Activated naive CD8-positive, alpha-beta T cell treated with anti-CD3 and anti-CD28 coated beads, Interleukin-2, amount 50 U/mL, for 24 hours (primary cell): ENCODE measurements around the gene APOBEC3F.
A peak's percentile ranks its signal among the peaks of the same experiment; 100 is the strongest.
"Not testable (repeated sequence)": the region's sequence is repeated elsewhere in the genome, so short reads cannot be mapped to it uniquely, and the experiment has no call there.

Source experiments
- ATAC-seq: fragments of 150-1000 bp; cut with Tn5 transposase; one replicate; pipeline ENCODE4 v1.10.0; 2021
- DNase-seq: peaks from one replicate; pipeline ENCODE4 v3.0.0; 2021
- H3K27ac Mint-ChIP-seq: one replicate; pipeline ENCODE4 v1.8.0; 2021; ENCODE audit warnings: mild to moderate bottlenecking, mixed read lengths
- H3K27me3 Mint-ChIP-seq: one replicate; pipeline ENCODE4 v1.8.0; 2021; ENCODE audit warnings: mixed read lengths
- H3K36me3 Mint-ChIP-seq: one replicate; pipeline ENCODE4 v1.8.0; 2021; ENCODE audit warnings: low read depth, mixed read lengths
- H3K4me1 Mint-ChIP-seq: one replicate; pipeline ENCODE4 v1.8.0; 2021; ENCODE audit warnings: mixed read lengths
- H3K4me3 Mint-ChIP-seq: one replicate; pipeline ENCODE4 v1.8.0; 2021; ENCODE audit warnings: mild to moderate bottlenecking, moderate library complexity, mixed read lengths
- H3K9me3 Mint-ChIP-seq: one replicate; pipeline ENCODE4 v1.8.0; 2021; ENCODE audit warnings: mixed read lengths

Gene APOBEC3F

DNA sequence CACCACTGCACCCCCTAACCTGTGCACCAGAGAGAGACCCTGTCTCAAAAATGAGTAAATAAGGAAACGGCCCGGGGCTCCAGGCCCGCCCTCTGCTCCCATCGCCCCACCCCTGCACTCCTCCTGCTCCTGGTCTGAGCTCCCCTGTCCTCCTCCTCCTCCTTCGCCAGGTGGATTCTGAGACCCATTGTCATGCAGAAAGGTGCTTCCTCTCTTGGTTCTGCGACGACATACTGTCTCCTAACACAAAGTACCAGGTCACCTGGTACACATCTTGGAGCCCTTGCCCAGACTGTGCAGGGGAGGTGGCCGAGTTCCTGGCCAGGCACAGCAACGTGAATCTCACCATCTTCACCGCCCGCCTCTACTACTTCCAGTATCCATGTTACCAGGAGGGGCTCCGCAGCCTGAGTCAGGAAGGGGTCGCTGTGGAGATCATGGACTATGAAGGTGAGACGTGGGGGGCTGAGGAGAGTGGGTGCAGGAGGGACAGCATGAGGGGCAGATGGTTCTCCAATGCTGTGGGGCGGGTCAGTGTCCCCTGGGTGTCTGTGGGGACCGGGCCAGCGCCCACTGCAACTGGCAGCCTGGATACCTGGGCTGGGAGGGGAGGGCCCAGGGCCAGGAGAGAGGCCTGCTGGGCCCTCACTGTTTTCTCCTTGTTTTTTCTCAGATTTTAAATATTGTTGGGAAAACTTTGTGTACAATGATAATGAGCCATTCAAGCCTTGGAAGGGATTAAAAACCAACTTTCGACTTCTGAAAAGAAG, 22.9 kb upstream of the APOBEC3F start:
- Mint-ChIP-seq H3K9me3 (no peaks in the 10 kb centered on the region), H3K27ac (peak overlapping the region; percentile 46), H3K36me3 (peaks cover 18% of the 10 kb centered on the region), H3K4me3 (peak overlapping the region; percentile 47), H3K4me1 (peaks cover 56% of the 10 kb centered on the region), H3K27me3 (no peaks in the 10 kb centered on the region)
- DNase-seq (no peak), ATAC-seq (no peak)

DNA sequence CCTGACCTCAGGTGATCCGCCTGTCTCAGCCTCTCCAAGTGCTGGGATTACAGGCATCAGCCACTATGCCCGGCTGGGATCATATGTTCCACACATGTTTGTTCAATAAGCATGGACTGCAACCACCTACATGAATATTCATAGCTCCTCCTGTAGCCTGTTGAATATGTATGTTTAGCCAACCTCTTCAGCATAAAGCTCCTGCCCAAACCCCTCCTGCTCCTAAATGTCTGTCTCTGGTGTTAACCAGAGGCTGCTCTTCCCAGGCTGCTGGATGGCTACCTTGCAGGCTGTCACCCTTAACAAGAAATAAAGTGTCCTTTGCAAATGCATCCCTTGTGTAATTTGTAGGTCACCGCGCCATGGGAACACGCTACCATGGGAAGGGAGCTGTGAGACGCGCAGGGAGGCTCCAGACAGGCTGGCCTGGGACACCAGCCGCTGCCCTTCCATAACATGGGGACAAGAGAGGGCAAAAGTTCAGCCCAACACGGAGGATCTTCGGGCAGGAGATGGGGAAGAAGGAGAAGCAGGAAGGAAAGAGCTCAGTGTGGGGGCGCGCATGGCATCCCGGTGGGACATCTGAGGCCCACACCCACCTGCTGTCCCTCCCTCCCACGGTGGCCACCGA, 20.5 kb upstream of the APOBEC3F start:
- not testable (repeated sequence) for H3K9me3 Mint-ChIP-seq, H3K27me3 Mint-ChIP-seq, DNase-seq, ATAC-seq
- H3K4me1 Mint-ChIP-seq = peaks cover 54% of the 10 kb centered on the region
- peak overlapping the region; percentile 87 for H3K27ac Mint-ChIP-seq
- H3K36me3 Mint-ChIP-seq = peaks cover 29% of the 10 kb centered on the region
- H3K4me3 Mint-ChIP-seq = peak overlapping the region; percentile 94

DNA sequence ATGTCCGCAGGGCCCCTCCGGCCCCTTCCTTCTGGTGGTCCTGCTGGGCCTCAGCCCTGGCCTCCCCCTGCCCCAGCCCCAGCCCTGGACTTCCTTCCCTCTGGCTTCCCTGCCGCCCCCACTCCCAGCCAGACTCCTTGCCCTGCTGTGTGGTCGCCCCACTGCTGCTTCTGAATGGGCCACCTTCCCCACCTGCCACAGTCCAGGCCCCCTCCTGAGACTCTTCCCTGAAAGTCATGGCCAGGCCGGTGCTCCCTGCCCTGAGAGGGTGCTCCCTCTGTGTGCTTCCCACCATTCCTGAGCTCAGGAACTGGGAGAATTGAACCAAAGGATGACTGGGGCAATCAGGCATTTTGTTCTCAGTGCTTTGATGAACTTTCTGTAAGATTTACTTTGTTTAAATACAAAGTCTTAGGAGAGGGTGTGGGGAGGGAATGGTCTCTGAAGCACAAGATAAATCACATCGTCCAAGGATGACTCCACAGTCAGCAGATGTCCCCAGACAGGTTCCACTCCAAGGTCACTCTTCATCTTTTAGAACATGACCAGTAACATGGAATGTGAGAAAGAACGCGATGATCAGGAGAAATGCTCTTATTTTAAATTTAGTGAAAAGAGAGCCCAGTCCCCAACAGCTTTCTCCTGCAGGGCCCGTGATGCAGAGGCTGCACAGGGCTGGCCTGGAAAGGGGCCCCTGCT, 19.0 kb upstream of the APOBEC3F start:
- H3K9me3 Mint-ChIP-seq = no peaks in the 10 kb centered on the region
- DNase-seq (no peak), ATAC-seq (no peak)
- peaks cover 54% of the 10 kb centered on the region for H3K4me1 Mint-ChIP-seq
- H3K27me3 Mint-ChIP-seq = no peaks in the 10 kb centered on the region
- H3K27ac Mint-ChIP-seq = peak overlapping the region; percentile 95
- peak overlapping the region; percentile 94 for H3K4me3 Mint-ChIP-seq
- peaks cover 30% of the 10 kb centered on the region for H3K36me3 Mint-ChIP-seq

DNA sequence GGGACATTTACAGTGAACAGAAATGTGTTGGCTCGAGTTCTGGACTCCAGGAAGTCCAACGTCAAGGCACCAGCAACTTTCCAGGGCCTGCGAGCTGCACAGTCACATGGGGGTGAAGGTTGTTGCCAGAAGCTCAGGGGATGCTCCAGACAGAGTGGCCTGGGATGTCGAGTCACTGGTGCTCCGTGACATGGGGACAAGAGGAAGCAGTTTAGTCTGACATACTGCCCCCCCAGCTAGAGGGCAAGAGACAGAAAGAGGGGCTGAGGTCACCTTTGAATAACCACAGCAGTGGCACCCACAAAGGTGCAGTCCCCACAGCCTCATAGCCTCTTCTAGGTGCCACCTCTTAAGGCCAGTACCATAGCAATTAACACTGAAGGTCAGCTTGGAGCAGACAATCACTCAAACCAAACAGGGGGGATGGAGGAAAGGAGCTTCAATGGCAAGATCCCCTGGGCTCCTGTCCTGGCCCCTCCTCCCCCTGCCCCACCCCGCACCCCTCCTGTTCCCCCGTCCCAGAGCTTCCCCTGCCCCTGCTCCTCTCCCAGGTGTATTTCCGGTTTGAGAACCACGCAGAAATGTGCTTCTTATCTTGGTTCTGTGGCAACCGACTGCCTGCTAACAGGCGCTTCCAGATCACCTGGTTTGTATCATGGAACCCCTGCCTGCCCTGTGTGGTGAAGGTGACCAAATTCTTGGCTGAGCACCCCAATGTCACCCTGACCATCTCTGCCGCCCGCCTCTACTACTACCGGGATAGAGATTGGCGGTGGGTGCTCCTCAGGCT, 15.9 kb upstream of the APOBEC3F start:
- ATAC-seq (no peak), DNase-seq (no peak)
- Mint-ChIP-seq H3K4me1 (peaks cover 52% of the 10 kb centered on the region), H3K27me3 (no peaks in the 10 kb centered on the region), H3K36me3 (peaks cover 22% of the 10 kb centered on the region), H3K9me3 (no peaks in the 10 kb centered on the region), H3K27ac (peak overlapping the region; percentile 21), H3K4me3 (peak overlapping the region; percentile 48)

DNA sequence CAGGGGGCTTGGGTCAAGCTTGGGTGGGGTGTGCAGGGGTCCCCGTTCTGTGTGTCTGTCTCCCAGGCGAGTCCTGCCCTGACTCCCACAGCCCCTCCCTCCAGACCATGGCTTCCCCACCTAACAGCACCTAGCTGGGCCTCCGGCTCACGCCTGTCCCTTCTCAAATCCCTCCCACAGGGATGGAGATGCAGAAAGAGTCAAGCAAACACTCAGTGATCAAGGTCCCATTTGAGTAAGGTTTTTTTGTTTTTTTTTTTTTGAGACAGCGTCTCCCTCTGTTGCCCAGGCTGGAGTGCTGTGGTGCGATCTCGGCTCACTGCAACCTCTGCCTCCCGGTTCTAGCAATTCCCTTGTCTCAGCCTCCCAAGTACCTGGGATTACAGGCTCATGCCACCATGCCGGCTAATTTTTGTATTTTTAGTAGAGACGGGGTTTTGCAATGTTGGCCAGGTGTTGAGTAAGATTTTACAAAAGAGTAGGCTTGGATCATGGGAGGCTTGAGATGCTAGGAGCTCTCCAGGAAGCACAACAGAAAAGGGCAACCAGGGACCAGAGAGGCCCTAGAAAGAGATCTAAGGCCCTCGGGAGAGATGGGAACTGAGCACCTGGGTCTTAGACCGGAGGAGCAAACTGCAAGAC, 14.0 kb upstream of the APOBEC3F start:
- Mint-ChIP-seq H3K27me3 (no peaks in the 10 kb centered on the region), H3K27ac (peak overlapping the region; percentile 6), H3K36me3 (peaks cover 19% of the 10 kb centered on the region), H3K4me1 (peaks cover 45% of the 10 kb centered on the region), H3K9me3 (no peaks in the 10 kb centered on the region), H3K4me3 (no peak overlapping the region)
- no peak for ATAC-seq
- no peak for DNase-seq

DNA sequence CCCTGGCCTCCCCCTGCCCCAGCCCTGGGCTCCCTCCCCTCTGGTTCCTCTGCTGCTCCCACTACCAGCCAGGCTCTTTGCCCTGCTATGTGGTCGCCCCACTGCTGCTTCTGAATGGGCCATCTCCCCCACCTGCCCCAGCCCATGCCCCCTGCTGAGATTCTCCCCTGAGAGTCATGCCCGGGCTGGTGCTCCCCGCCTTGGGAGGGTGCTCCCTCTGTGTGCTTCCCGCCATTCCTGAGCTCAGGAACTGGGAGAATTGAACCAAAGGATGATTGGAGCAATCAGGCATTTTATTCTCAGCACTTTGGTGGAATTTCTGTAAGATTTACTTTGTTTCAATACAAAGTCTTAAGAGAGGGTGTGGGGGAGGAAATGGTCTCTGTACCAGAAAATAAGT, 12.9 kb upstream of the APOBEC3F start:
- DNase-seq (no peak), ATAC-seq (no peak)
- no peaks in the 10 kb centered on the region for H3K9me3 Mint-ChIP-seq
- H3K27me3 Mint-ChIP-seq = no peaks in the 10 kb centered on the region
- H3K4me3 Mint-ChIP-seq = no peak overlapping the region
- H3K27ac Mint-ChIP-seq = peak overlapping the region; percentile 14
- peaks cover 36% of the 10 kb centered on the region for H3K4me1 Mint-ChIP-seq
- peaks cover 18% of the 10 kb centered on the region for H3K36me3 Mint-ChIP-seq

DNA sequence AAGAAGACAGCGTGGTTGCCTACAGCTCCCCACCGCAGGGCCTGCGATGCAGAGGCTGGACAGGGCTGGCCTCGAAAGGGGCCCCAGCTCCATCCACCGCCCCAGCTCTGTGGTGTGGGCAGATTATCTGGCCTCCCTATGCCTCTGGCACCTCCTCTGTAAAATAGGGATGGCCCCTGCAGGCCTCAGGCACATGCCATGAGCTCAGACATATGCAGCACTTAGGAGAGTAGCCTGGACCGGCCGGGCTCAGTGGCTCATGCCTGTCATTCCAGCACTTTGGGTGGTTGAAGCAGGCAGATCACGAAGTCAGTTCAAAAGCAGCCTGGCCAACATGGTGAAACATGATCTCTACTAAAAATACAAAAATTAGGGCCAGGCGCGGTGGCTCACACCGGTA, 12.4 kb upstream of the APOBEC3F start:
- Mint-ChIP-seq H3K27ac (peak overlapping the region; percentile 14), H3K4me1 (peaks cover 35% of the 10 kb centered on the region)

DNA sequence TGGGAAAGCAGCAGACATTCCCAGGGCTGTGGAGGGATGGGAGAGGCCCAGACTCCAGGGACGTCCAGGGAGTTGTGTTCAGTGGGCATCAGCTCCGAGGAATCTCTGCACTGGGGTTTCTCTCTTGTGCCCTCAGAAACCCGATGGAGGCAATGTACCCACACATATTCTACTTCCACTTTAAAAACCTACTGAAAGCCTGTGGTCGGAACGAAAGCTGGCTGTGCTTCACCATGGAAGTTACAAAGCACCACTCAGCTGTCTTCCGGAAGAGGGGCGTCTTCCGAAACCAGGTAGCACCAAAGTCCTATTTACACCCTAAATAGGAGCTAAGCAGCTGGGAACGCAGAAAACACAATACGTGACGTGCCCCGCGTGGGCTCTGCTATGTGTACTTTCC, 11.4 kb upstream of the APOBEC3F start:
- H3K27ac Mint-ChIP-seq = no peak overlapping the region
- H3K27me3 Mint-ChIP-seq = no peaks in the 10 kb centered on the region
- H3K9me3 Mint-ChIP-seq = no peaks in the 10 kb centered on the region
- peaks cover 27% of the 10 kb centered on the region for H3K4me1 Mint-ChIP-seq
- ATAC-seq (no peak), DNase-seq (no peak)
- peaks cover 13% of the 10 kb centered on the region for H3K36me3 Mint-ChIP-seq
- no peak overlapping the region for H3K4me3 Mint-ChIP-seq

More for the DNA sequence above, 12.4 kb upstream of the APOBEC3F start:
- Mint-ChIP-seq H3K36me3 (peaks cover 18% of the 10 kb centered on the region), H3K4me3 (no peak overlapping the region), H3K9me3 (no peaks in the 10 kb centered on the region), H3K27me3 (no peaks in the 10 kb centered on the region)
- no peak for ATAC-seq
- DNase-seq = no peak

DNA sequence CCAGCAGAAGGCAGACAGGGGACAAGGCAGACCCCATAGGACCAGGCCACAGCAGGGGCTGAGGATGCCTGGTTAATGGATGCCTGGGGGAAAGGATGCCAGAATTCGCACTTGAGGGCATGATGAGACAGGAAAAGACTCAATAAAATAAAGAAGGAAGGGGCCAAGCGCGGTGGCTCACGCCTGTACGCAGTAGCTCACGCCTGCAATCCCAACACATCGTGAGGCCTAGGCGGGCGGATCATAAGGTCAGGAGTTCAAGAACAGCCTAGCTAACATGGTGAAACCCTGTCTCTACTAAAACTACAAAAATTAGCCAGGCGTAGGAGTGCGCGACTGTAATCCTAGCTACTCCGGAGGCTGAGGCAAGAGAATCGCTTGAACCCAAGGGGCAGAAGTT, 10.0 kb upstream of the APOBEC3F start:
- DNase-seq (no peak), ATAC-seq (no peak)
- Mint-ChIP-seq H3K27me3 (no peaks in the 10 kb centered on the region), H3K4me1 (peaks cover 14% of the 10 kb centered on the region), H3K9me3 (no peaks in the 10 kb centered on the region), H3K27ac (no peak overlapping the region), H3K36me3 (peaks cover 7% of the 10 kb centered on the region), H3K4me3 (no peak overlapping the region)

DNA sequence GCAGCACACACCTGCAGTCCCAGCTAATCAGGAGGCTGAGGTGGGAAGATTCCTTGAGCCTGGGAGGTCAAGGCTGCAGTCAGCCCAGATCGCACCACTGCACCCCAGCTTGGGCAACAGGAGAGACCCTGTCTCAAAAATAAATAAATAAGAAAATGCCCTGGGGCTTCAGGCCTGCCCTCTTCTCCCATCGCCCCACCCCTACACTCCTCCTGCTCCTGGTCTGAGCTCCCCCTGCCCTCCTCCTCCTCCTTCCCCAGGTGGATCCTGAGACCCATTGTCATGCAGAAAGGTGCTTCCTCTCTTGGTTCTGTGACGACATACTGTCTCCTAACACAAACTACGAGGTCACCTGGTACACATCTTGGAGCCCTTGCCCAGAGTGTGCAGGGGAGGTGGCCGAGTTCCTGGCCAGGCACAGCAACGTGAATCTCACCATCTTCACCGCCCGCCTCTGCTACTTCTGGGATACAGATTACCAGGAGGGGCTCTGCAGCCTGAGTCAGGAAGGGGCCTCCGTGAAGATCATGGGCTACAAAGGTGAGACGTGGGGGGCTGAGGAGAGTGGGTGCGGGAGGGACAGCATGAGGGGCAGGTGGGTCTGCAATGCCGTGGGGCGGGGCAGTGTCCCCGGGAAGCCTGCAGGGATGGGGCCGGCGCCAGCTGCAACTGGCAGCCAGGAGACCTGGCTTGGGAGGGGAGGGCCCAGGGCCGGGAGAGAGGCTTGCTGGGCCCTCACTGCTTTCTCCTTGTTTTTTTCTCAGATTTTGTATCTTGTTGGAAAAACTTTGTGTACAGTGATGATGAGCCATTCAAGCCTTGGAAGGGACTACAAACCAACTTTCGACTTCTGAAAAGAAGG, 9.0 kb upstream of the APOBEC3F start:
- H3K4me1 Mint-ChIP-seq = peaks cover 17% of the 10 kb centered on the region
- H3K36me3 Mint-ChIP-seq, ATAC-seq, DNase-seq, H3K9me3 Mint-ChIP-seq, H3K27ac Mint-ChIP-seq, H3K4me3 Mint-ChIP-seq, H3K27me3 Mint-ChIP-seq: not testable (repeated sequence)

DNA sequence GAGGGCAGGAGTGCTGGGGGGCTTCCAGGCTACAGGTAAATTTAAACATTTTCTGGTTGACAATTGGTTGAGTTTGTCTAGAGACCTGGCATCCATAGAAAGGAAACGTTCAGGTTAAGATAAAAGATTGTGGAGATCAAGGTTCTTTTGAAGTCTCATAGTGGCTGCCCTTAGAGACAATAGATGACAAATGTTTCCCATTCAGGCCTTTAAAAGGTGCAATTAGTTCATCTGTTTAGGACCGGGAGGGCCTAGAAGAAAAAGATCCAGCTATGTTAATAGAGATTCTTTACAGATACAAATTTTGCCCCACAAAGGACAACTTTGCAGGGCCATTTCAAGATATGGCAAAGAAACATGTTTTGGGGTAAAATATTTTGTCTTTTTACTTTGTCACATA, 3.6 kb upstream of the APOBEC3F start:
- not testable (repeated sequence) for H3K27me3 Mint-ChIP-seq, H3K9me3 Mint-ChIP-seq, DNase-seq, H3K4me3 Mint-ChIP-seq, ATAC-seq, H3K36me3 Mint-ChIP-seq
- Mint-ChIP-seq H3K4me1 (peaks cover 36% of the 10 kb centered on the region), H3K27ac (peak overlapping the region; percentile 4)

DNA sequence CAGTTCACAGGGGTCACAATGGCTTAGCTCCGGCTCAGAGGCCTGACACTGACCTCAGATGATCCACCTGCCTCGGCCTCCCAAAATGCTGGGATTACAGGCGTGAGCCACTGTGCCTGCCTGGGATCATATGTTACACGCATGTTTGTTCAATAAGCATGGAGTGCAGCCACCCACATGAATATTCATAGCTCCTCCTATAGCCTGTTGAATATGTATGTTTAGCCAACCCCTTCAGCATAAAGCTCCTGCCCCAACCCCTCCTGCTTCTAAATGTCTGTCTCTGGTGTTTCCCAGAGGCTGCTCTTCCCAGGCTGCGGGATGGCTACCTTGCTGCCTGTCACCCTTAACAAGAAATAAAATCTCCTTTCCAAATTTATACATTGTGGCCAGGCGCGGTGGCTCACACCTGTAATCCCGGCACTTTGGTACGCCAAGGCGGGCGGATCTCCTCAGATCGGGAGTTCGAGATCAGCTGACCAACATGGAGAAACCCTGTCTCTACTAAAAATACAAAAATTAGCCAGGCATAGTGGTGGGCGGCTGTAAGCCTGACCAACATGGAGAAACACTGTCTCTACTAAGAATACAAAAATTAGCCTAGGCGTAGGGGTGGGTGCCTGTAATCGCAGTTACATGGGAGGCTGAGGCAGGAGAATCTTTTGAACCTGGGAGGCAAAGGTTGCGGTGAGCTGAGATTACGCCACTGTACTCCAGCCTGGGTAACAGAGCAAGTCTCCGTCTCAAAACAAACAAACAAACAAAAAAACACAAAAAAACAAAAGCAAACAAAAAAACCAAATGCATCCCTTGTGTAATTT, 1.1 kb upstream of the APOBEC3F start:
- no peaks in the 10 kb centered on the region for H3K36me3 Mint-ChIP-seq
- no peak for ATAC-seq
- H3K27ac Mint-ChIP-seq = peak overlapping the region; percentile 77
- H3K27me3 Mint-ChIP-seq = no peaks in the 10 kb centered on the region
- no peaks in the 10 kb centered on the region for H3K9me3 Mint-ChIP-seq
- peaks cover 50% of the 10 kb centered on the region for H3K4me1 Mint-ChIP-seq
- DNase-seq = no peak
- H3K4me3 Mint-ChIP-seq = peak overlapping the region; percentile 79

DNA sequence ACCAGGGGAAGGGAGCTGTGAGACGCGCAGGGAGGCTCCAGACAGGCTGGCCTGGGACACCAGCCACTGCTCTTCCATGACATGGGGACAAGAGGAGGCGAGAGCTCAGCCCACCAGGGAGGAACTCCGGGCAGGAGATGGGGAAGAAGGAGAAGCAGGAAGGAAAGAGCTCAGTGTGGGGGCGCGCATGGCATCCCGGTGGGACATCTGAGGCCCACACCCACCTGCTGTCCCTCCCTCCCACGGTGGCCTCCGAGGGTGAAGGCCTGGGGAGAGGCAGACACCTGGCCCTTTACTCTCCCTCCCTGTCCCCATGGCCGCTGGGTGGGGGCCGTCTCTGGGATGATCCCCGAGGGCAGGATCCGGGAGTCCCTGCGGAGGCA, 518 bp upstream of the APOBEC3F start:
- not testable (repeated sequence) for H3K36me3 Mint-ChIP-seq, DNase-seq, ATAC-seq, H3K9me3 Mint-ChIP-seq, H3K27me3 Mint-ChIP-seq
- Mint-ChIP-seq H3K4me3 (peak overlapping the region; percentile 79), H3K27ac (peak overlapping the region; percentile 77), H3K4me1 (peaks cover 50% of the 10 kb centered on the region)
